ENCODE measurements around the gene FGFR2.

FGFR2 gene

GRCh38 chr10:121536310-121536913 is 61.8 kb downstream of the FGFR2 start:
- Mint-ChIP-seq H3K9me3 (no peaks in the 10 kb centered on the region), H3K4me1 (ENCODE audit: low read depth) (no peaks in the 10 kb centered on the region), H3K27ac (no peak overlapping the region)

GRCh38 chr10:121535381-121535780 is 62.9 kb downstream of the FGFR2 start:
- Mint-ChIP-seq H3K27me3 (no peaks in the 10 kb centered on the region), H3K4me3 (no peak overlapping the region), H3K27ac (no peak overlapping the region), H3K36me3 (ENCODE audit: low read depth) (no peaks in the 10 kb centered on the region), H3K4me1 (ENCODE audit: low read depth) (no peaks in the 10 kb centered on the region), H3K9me3 (no peaks in the 10 kb centered on the region)
- no peak for DNase-seq

More at GRCh38 chr10:121536310-121536913, 61.8 kb downstream of the FGFR2 start:
- Mint-ChIP-seq H3K27me3 (no peaks in the 10 kb centered on the region), H3K4me3 (no peak overlapping the region), H3K36me3 (ENCODE audit: low read depth) (no peaks in the 10 kb centered on the region)
- DNase-seq, result no peak

- no peaks in the 10 kb centered on the region for H3K4me1 Mint-ChIP-seq (ENCODE audit: low read depth)
Measured at GRCh38 chr10:121532292-121532864, 65.9 kb downstream of the FGFR2 start.

GRCh38 chr10:121531830-121532178 is 66.4 kb downstream of the FGFR2 start:
- H3K4me1 Mint-ChIP-seq (ENCODE audit: low read depth), result no peaks in the 10 kb centered on the region

More at GRCh38 chr10:121532292-121532864, 65.9 kb downstream of the FGFR2 start:
- no peak for DNase-seq
- Mint-ChIP-seq H3K9me3 (no peaks in the 10 kb centered on the region), H3K36me3 (ENCODE audit: low read depth) (no peaks in the 10 kb centered on the region), H3K27me3 (no peaks in the 10 kb centered on the region), H3K4me3 (no peak overlapping the region), H3K27ac (no peak overlapping the region)

GRCh38 chr10:121531076-121531829 is 67.0 kb downstream of the FGFR2 start:
- Mint-ChIP-seq H3K4me3 (no peak overlapping the region), H3K36me3 (ENCODE audit: low read depth) (no peaks in the 10 kb centered on the region), H3K9me3 (no peaks in the 10 kb centered on the region), H3K27me3 (no peaks in the 10 kb centered on the region), H3K4me1 (ENCODE audit: low read depth) (no peaks in the 10 kb centered on the region), H3K27ac (no peak overlapping the region)
- DNase-seq, result no peak

More at GRCh38 chr10:121531830-121532178, 66.4 kb downstream of the FGFR2 start:
- no peaks in the 10 kb centered on the region for H3K36me3 Mint-ChIP-seq (ENCODE audit: low read depth)
- no peak for DNase-seq
- no peak overlapping the region for H3K27ac Mint-ChIP-seq
- H3K27me3 Mint-ChIP-seq, result no peaks in the 10 kb centered on the region
- H3K4me3 Mint-ChIP-seq, result no peak overlapping the region
- H3K9me3 Mint-ChIP-seq, result no peaks in the 10 kb centered on the region

GRCh38 chr10:121530481-121531075 is 67.7 kb downstream of the FGFR2 start:
- Mint-ChIP-seq H3K9me3 (no peaks in the 10 kb centered on the region), H3K27ac (no peak overlapping the region), H3K4me3 (no peak overlapping the region), H3K4me1 (ENCODE audit: low read depth) (no peaks in the 10 kb centered on the region), H3K27me3 (no peaks in the 10 kb centered on the region), H3K36me3 (ENCODE audit: low read depth) (no peaks in the 10 kb centered on the region)
- no peak for DNase-seq

- H3K36me3 Mint-ChIP-seq (ENCODE audit: low read depth), result no peaks in the 10 kb centered on the region
- no peaks in the 10 kb centered on the region for H3K27me3 Mint-ChIP-seq
- no peak overlapping the region for H3K4me3 Mint-ChIP-seq
- no peaks in the 10 kb centered on the region for H3K9me3 Mint-ChIP-seq
- H3K27ac Mint-ChIP-seq, result no peak overlapping the region
- H3K4me1 Mint-ChIP-seq (ENCODE audit: low read depth), result no peaks in the 10 kb centered on the region
- no peak for DNase-seq
Measured at GRCh38 chr10:121527690-121528089, 70.6 kb downstream of the FGFR2 start.

- H3K36me3 Mint-ChIP-seq (ENCODE audit: low read depth), result no peaks in the 10 kb centered on the region
- no peaks in the 10 kb centered on the region for H3K4me1 Mint-ChIP-seq (ENCODE audit: low read depth)
- H3K27ac Mint-ChIP-seq, result no peak overlapping the region
- no peak for DNase-seq
- no peak overlapping the region for H3K4me3 Mint-ChIP-seq
- H3K27me3 Mint-ChIP-seq, result no peaks in the 10 kb centered on the region
- no peaks in the 10 kb centered on the region for H3K9me3 Mint-ChIP-seq
Measured at GRCh38 chr10:121526801-121527221, 71.4 kb downstream of the FGFR2 start.

GRCh38 chr10:121526135-121526790 is 72.0 kb downstream of the FGFR2 start:
- DNase-seq, result no peak
- Mint-ChIP-seq H3K4me1 (ENCODE audit: low read depth) (no peaks in the 10 kb centered on the region), H3K27me3 (no peaks in the 10 kb centered on the region), H3K9me3 (no peaks in the 10 kb centered on the region), H3K36me3 (ENCODE audit: low read depth) (no peaks in the 10 kb centered on the region), H3K4me3 (no peak overlapping the region), H3K27ac (no peak overlapping the region)

GRCh38 chr10:121525251-121526134 is 72.8 kb downstream of the FGFR2 start:
- Mint-ChIP-seq H3K4me1 (ENCODE audit: low read depth) (no peaks in the 10 kb centered on the region), H3K4me3 (no peak overlapping the region), H3K27me3 (no peaks in the 10 kb centered on the region), H3K27ac (no peak overlapping the region), H3K9me3 (no peaks in the 10 kb centered on the region), H3K36me3 (ENCODE audit: low read depth) (no peaks in the 10 kb centered on the region)
- no peak for DNase-seq

GRCh38 chr10:121524157-121524817 is 74.0 kb downstream of the FGFR2 start:
- DNase-seq, result no peak
- Mint-ChIP-seq H3K9me3 (no peaks in the 10 kb centered on the region), H3K27me3 (no peaks in the 10 kb centered on the region), H3K36me3 (ENCODE audit: low read depth) (no peaks in the 10 kb centered on the region), H3K4me3 (no peak overlapping the region), H3K27ac (no peak overlapping the region), H3K4me1 (ENCODE audit: low read depth) (no peaks in the 10 kb centered on the region)

- Mint-ChIP-seq H3K27ac (no peak overlapping the region), H3K9me3 (no peaks in the 10 kb centered on the region), H3K36me3 (ENCODE audit: low read depth) (no peaks in the 10 kb centered on the region), H3K4me3 (no peak overlapping the region), H3K27me3 (peaks cover 3% of the 10 kb centered on the region), H3K4me1 (ENCODE audit: low read depth) (no peaks in the 10 kb centered on the region)
- DNase-seq, result no peak
Measured at GRCh38 chr10:121522831-121523230, 75.4 kb downstream of the FGFR2 start.

GRCh38 chr10:121521794-121522556 is 76.3 kb downstream of the FGFR2 start:
- no peaks in the 10 kb centered on the region for H3K9me3 Mint-ChIP-seq
- H3K27ac Mint-ChIP-seq, result no peak overlapping the region
- peaks cover 3% of the 10 kb centered on the region for H3K27me3 Mint-ChIP-seq
- H3K4me1 Mint-ChIP-seq (ENCODE audit: low read depth), result no peaks in the 10 kb centered on the region
- no peak for DNase-seq
- H3K4me3 Mint-ChIP-seq, result no peak overlapping the region
- H3K36me3 Mint-ChIP-seq (ENCODE audit: low read depth), result no peaks in the 10 kb centered on the region
